Cardiac fibroblast (primary cell): ENCODE data around the gene TNS2.
"Not testable (repeated sequence)": the region's sequence is repeated elsewhere in the genome, so short reads cannot be mapped to it uniquely, and the experiment has no call there.

Experiments
- DNase-seq, 2 donors: peaks; one replicate each; pipeline versions ENCODE4 v3.0.0 to v3.0.0-alpha.2; 2010; ENCODE audit warnings: low read depth in 2 of 2
- H3K4me3 ChIP-seq, 2 donors: replicated peaks in 1 of 2; 1 replicate in 1 of 2; 2 replicates in 1 of 2; pipeline ENCODE4 v1.5.1; 2011; ENCODE audit warnings: low read depth in 2 of 2, low read length in 2 of 2, mild to moderate bottlenecking in 2 of 2, moderate library complexity in 1 of 2
- CTCF ChIP-seq: IDR thresholded peaks from one replicate; pipeline ENCODE4 v1.5.1; 2011; ENCODE audit warnings: low read depth, mild to moderate bottlenecking, low read length, inconsistent platforms

TNS2 gene

DNA sequence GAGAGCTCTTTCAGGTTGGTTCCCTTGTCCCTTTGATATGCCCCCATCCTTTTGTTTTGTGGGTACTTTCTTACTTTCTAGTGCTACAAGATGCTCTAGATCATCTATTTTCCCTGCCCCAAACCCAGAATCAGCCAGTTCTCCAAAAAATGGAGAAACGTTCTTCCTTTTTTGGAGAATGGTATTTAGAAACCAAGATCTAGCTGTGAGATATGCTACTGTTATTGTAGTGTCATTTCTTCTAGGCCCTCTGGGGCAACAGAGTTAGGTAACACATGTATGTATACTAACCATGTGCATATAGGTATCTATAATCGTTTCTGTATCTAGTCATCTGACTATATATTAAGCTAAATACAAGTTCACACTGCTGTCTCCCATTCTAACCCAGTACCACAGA lies 40.7 kb downstream of the TNS2 start:
- H3K4me3 ChIP-seq: no peak overlapping the region
- DNase-seq: no peak
- TF ChIP-seq CTCF: no peak

DNA sequence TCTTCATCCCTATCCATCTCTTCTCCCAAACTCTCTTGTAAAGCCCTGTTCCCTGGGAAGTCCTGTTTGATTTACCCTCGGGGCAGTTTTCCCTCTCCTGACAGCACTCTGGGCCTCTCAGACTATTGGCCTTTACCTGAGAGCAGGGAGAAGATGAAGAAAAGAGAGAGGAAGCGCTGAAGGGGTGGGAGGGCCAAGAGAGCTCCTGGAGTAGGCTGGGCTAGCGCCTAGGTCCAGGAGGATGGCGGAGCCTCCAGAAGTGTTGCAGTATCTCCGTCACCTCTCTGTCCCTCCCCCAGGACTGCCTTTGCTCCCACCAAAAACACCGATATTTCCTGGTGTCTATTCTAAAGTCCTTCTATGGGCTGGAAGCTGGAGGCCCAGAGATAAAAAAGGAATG lies 41.9 kb downstream of the TNS2 start:
- no peak overlapping the region for H3K4me3 ChIP-seq
- TF ChIP-seq CTCF: no peak
- no peak for DNase-seq

DNA sequence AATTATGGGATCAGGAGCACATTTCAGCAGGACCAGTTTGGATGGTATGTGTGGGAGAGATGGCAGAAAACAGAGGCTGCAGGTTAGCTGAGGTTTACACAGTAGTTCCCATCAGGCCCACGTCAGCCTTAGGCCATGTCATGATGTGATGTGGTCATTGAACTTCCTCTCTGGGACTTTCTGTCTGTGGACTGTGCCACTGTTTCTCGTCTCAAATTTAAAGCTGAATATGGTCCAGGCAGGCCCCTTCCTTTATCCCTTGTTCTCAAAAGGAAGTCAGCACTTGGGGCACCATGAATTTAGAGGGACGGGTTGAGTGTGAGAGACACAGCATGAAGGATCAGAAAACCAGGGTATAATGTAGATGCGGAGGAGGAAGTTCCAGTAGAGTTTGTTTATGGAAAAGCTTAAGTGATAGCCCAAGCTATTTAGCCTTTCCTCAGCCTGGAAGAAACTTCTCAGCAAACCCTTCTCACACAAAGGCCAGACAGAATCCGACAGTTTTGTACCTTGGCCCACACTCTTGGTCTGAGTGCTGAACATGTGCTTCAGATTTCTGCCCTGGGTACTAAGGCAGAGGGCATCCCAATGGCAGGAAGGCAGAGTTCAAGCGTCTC lies 44.0 kb downstream of the TNS2 start:
- no peak for TF ChIP-seq CTCF
- no peak overlapping the region for H3K4me3 ChIP-seq
- no peak for DNase-seq

DNA sequence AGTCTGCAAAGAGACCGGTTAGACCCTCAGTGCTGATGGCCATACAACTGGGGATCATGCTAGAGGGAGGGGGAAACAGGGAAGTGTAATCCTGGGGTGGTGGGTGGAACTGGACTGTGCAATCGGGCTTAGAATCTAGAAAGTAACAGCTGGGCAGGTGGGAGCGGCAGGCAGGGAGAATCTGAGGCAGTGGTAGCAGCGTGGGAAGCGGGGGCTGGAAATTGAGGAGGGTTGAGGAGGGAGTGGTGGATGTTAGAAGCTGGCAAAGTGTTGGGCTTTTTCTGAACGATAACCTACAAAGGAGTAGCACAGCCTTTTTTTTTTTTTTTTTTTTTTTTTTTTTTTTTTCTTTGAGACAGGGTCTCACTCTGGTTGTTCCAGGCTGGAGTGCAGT lies 44.5 kb downstream of the TNS2 start:
- DNase-seq: no peak
- no peak overlapping the region for H3K4me3 ChIP-seq
- no peak for TF ChIP-seq CTCF

GRCh38 chr12:53094796-53095595 lies 45.1 kb downstream of the TNS2 start:
- not testable (repeated sequence) for H3K4me3 ChIP-seq, DNase-seq

DNA sequence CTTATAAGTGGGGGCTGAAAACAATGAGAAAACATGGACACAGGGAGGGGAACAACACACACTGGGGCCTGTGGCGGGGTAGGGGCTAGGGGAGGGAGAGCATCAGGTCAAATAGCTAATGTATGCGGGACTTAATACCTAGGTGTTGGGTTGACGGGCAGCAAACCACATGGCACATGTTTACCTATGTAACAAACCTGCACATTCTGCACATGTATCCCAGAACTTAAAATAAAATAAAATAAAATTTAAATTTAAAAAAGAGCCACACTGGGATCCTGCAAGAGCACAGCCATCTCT lies 45.7 kb downstream of the TNS2 start:
- not testable (repeated sequence) for H3K4me3 ChIP-seq, DNase-seq

- no peak for TF ChIP-seq CTCF
- peak; percentile 88 to 93 for DNase-seq
- peak overlapping the region in 1 of 2 donors; percentile 71 for H3K4me3 ChIP-seq
Measured at GRCh38 chr12:53096089-53096741, 46.4 kb downstream of the TNS2 start.
